PC-3 (cell line): ENCODE measurements around the gene CDAN1.

ENCODE experiments used
- EZH2 ChIP-seq: fragments of 300-600 bp; sonication (generic); IDR thresholded peaks from one replicate; pipeline ENCODE4 v1.6.1; 2017; ENCODE audit warnings: antibody characterized with exemption, mild to moderate bottlenecking, low read length; ENCODE audit not compliant: unreplicated experiment
- EZH2phosphoT487 ChIP-seq: fragments of 300-600 bp; sonication (generic); IDR thresholded peaks from 2 replicates; pipeline ENCODE4 v1.6.1; 2018; ENCODE audit warnings: mild to moderate bottlenecking, antibody characterized with exemption, low read length, borderline replicate concordance
- TF ChIP-seq, protein P1 (sequence below): fragments of 300-600 bp; sonication (generic); conservative IDR thresholded peaks from 2 replicates; pipeline ENCODE4 v1.5.1; 2017; ENCODE audit warnings: antibody characterized with exemption, low read depth, mild to moderate bottlenecking, low read length

DNA sequence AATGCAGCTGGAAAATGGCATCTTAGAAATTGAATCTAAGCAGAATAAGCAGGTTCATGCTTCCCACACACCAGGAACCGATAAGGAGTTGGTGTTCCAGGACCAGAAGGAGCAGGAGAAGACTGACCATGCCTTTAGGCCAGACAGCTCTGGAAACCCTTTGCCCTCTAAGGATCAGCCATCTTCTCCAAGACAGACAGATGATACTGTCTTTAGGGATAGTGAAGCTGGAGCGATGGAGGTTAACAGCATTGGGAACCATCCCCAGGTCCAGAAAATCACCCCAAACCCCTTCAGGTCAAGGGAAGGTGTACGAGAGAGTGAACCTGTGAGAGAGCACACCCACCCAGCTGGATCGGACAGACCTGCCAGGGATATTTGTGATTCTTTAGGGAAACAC is 49.2 kb downstream of the CDAN1 start:
- TF ChIP-seq, protein P1, sequence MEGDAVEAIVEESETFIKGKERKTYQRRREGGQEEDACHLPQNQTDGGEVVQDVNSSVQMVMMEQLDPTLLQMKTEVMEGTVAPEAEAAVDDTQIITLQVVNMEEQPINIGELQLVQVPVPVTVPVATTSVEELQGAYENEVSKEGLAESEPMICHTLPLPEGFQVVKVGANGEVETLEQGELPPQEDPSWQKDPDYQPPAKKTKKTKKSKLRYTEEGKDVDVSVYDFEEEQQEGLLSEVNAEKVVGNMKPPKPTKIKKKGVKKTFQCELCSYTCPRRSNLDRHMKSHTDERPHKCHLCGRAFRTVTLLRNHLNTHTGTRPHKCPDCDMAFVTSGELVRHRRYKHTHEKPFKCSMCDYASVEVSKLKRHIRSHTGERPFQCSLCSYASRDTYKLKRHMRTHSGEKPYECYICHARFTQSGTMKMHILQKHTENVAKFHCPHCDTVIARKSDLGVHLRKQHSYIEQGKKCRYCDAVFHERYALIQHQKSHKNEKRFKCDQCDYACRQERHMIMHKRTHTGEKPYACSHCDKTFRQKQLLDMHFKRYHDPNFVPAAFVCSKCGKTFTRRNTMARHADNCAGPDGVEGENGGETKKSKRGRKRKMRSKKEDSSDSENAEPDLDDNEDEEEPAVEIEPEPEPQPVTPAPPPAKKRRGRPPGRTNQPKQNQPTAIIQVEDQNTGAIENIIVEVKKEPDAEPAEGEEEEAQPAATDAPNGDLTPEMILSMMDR: no peak
- TF ChIP-seq EZH2: no peak
- TF ChIP-seq EZH2phosphoT487: no peak
